IMR-90 (cell line): Measurements from ENCODE around the gene NFE2. TPM values are rescaled to one million over a fixed set of nuclear protein-coding genes. Genes with fewer than 3 reads are reported as not detected.

Source experiments
- ATAC-seq: fragments of 200-7000 bp; cut with Tn5 transposase; 2 replicates; pipeline ENCODE4 v1.9.1; 2020; ENCODE audit warnings: low read depth, mild to moderate bottlenecking, moderate library complexity
- BruUV-seq: library from RNA; stranded (reverse); fragments of 400-500 nt; replicated peaks from 2 replicates; lab custom pipeline; 2021; lab: Mats Ljungman, UMichigan
- CTCF ChIA-PET: fragments of 300-600 bp; formaldehyde crosslinking; extraction: SDS; loops from one replicate; lab custom pipeline; 2021; ENCODE audit warnings: antibody characterized with exemption; lab: Yijun Ruan, JAX
- POLR2A ChIA-PET: fragments of 300-600 bp; sonication (Branson Sonifier 250); formaldehyde crosslinking; loops from one replicate; lab custom pipeline; 2022; ENCODE audit warnings: antibody characterized with exemption; ENCODE audit not compliant: unreplicated experiment; lab: Charles Lee
- DNase-seq: peaks from one replicate; pipeline ENCODE4 v3.0.0; 2013
- H2AFZ ChIP-seq: replicated peaks from 2 replicates; pipeline ENCODE3; 2013; ENCODE audit warnings: low read length, mild to moderate bottlenecking; ENCODE audit not compliant: poor library complexity
- H2AK5ac ChIP-seq: 2 replicates; pipeline ENCODE4 v1.6.1; 2013; ENCODE audit warnings: low read depth, low read length, inconsistent platforms
- H2AK9ac ChIP-seq: replicated peaks from 2 replicates; pipeline ENCODE3; 2013; ENCODE audit warnings: mild to moderate bottlenecking, low read depth, low read length, moderate library complexity; ENCODE audit not compliant: poor library complexity
- H2BK120ac ChIP-seq: 2 replicates; pipeline ENCODE4 v1.6.1; 2013; ENCODE audit warnings: low read depth, low read length, inconsistent platforms
- H2BK15ac ChIP-seq: 3 replicates; pipeline ENCODE4 v1.6.1; 2013; ENCODE audit warnings: low read depth, low read length, inconsistent platforms
- H2BK20ac ChIP-seq: 2 replicates; pipeline ENCODE4 v1.6.1; 2013; ENCODE audit warnings: low read depth, mild to moderate bottlenecking, inconsistent platforms, low read length, moderate library complexity
- H2BK5ac ChIP-seq: 2 replicates; pipeline ENCODE4 v1.6.1; 2013; ENCODE audit warnings: mild to moderate bottlenecking, low read depth, low read length, inconsistent platforms; ENCODE audit not compliant: poor library complexity, severe bottlenecking
- H3K14ac ChIP-seq: replicated peaks from 2 replicates; pipeline ENCODE4 v1.6.1; 2013; ENCODE audit warnings: low read depth, low read length, inconsistent platforms
- H3K18ac ChIP-seq: 2 replicates; pipeline ENCODE4 v1.6.1; 2013; ENCODE audit warnings: low read depth, low read length, control low read depth
- H3K23ac ChIP-seq: 2 replicates; pipeline ENCODE4 v1.6.1; 2013; ENCODE audit warnings: low read depth, low read length, inconsistent platforms
- H3K27ac ChIP-seq: 2 replicates; pipeline ENCODE4 v1.5.1; 2013; ENCODE audit warnings: mild to moderate bottlenecking, control low read depth, low read length; ENCODE audit not compliant: insufficient read depth
- H3K27me3 ChIP-seq: 2 replicates; pipeline ENCODE4 v1.6.1; 2013; ENCODE audit warnings: low read length; ENCODE audit not compliant: control insufficient read depth, insufficient read depth
- H3K36me3 ChIP-seq: 2 replicates; pipeline ENCODE4 v1.6.1; 2013; ENCODE audit warnings: low read length, mixed read lengths; ENCODE audit not compliant: control insufficient read depth, insufficient read depth
- H3K4ac ChIP-seq: 2 replicates; pipeline ENCODE4 v1.6.1; 2013; ENCODE audit warnings: low read depth, low read length, inconsistent platforms
- H3K4me1 ChIP-seq: 2 replicates; pipeline ENCODE4 v1.6.1; 2013; ENCODE audit warnings: low read length, mixed read lengths; ENCODE audit not compliant: control insufficient read depth, insufficient read depth
- H3K4me2 ChIP-seq: 2 replicates; pipeline ENCODE4 v1.6.1; 2013; ENCODE audit warnings: low read depth, mild to moderate bottlenecking, control low read depth, low read length, moderate library complexity
- H3K4me3 ChIP-seq: 2 replicates; pipeline ENCODE4 v1.5.1; 2013; ENCODE audit warnings: low read depth, mild to moderate bottlenecking, control low read depth, low read length, moderate library complexity; ENCODE audit not compliant: insufficient read depth
- H3K56ac ChIP-seq: 2 replicates; pipeline ENCODE4 v1.6.1; 2013; ENCODE audit warnings: low read length, inconsistent platforms; ENCODE audit not compliant: insufficient read depth; ENCODE audit errors: extremely low read depth
- H3K79me1 ChIP-seq, 2 experiments: 2 replicates each; pipeline ENCODE4 v1.6.1; 2013; ENCODE audit warnings: low read length in 2 of 2, inconsistent platforms in 1 of 2, low read depth in 1 of 2
- H3K9ac ChIP-seq: 2 replicates; pipeline ENCODE4 v1.6.1; 2013; ENCODE audit warnings: low read depth, low read length, control low read depth
- H3K9me1 ChIP-seq: 2 replicates; pipeline ENCODE4 v1.6.1; 2013; ENCODE audit warnings: low read length, inconsistent platforms; ENCODE audit not compliant: insufficient read depth
- H3K9me3 ChIP-seq: 2 replicates; pipeline ENCODE4 v1.6.1; 2013; ENCODE audit warnings: low read length; ENCODE audit not compliant: control insufficient read depth, insufficient read depth
- H4K20me1 ChIP-seq: 2 replicates; pipeline ENCODE4 v1.6.1; 2013; ENCODE audit warnings: low read length, inconsistent platforms; ENCODE audit not compliant: insufficient read depth
- H4K5ac ChIP-seq: 2 replicates; pipeline ENCODE4 v1.6.1; 2013; ENCODE audit warnings: mild to moderate bottlenecking, low read depth, low read length, control low read depth
- H4K8ac ChIP-seq, 2 experiments: 2 replicates each; pipeline ENCODE4 v1.6.1; 2013; ENCODE audit warnings: low read depth in 2 of 2, low read length in 2 of 2, control low read depth in 1 of 2, inconsistent platforms in 1 of 2
- H4K91ac ChIP-seq: 2 replicates; pipeline ENCODE4 v1.6.1; 2013; ENCODE audit warnings: low read depth, low read length, inconsistent platforms; ENCODE audit not compliant: insufficient read depth
- BHLHE40 ChIP-seq: fragments of 150-350 bp; IDR thresholded peaks from 2 replicates; pipeline ENCODE4 v1.6.1; 2016; ENCODE audit warnings: mild to moderate bottlenecking, low read depth, low read length
- CEBPB ChIP-seq: IDR thresholded peaks from 2 replicates; pipeline ENCODE4 v1.6.1; 2012; ENCODE audit warnings: low read depth, low read length, improper control_type of control experiment
- CHD1 ChIP-seq: IDR thresholded peaks from 2 replicates; pipeline ENCODE4 v1.6.1; 2012; ENCODE audit warnings: low read depth, low read length, improper control_type of control experiment
- ELK1 ChIP-seq: fragments of 150-350 bp; IDR thresholded peaks from 2 replicates; pipeline ENCODE4 v1.6.1; 2016; ENCODE audit warnings: low read depth, mild to moderate bottlenecking, low read length, moderate library complexity, borderline replicate concordance
- FOS ChIP-seq: fragments of 150-350 bp; IDR thresholded peaks from 2 replicates; pipeline ENCODE4 v1.6.1; 2016; ENCODE audit warnings: low read depth, low read length
- MAFK ChIP-seq: IDR thresholded peaks from 2 replicates; pipeline ENCODE4 v1.6.1; 2012; ENCODE audit warnings: low read depth, low read length, improper control_type of control experiment
- MAZ ChIP-seq: IDR thresholded peaks from 2 replicates; pipeline ENCODE4 v1.6.1; 2012; ENCODE audit warnings: low read depth, mild to moderate bottlenecking, low read length, improper control_type of control experiment, moderate library complexity, borderline replicate concordance
- NFE2L2 ChIP-seq: fragments of 150-350 bp; IDR thresholded peaks from 2 replicates; pipeline ENCODE4 v1.6.1; 2016; ENCODE audit warnings: low read depth, mild to moderate bottlenecking, low read length
- POLR2A ChIP-seq: IDR thresholded peaks from 2 replicates; pipeline ENCODE4 v1.6.1; 2012; ENCODE audit warnings: mild to moderate bottlenecking, low read depth, low read length
- RAD21 ChIP-seq: IDR thresholded peaks from 2 replicates; pipeline ENCODE4 v1.6.1; 2012; ENCODE audit warnings: low read length, improper control_type of control experiment
- RCOR1 ChIP-seq: IDR thresholded peaks from 2 replicates; pipeline ENCODE4 v1.6.1; 2012; ENCODE audit warnings: mild to moderate bottlenecking, low read length, improper control_type of control experiment; ENCODE audit not compliant: insufficient replicate concordance
- RFX5 ChIP-seq: IDR thresholded peaks from 2 replicates; pipeline ENCODE4 v1.8.0; 2012; ENCODE audit warnings: low read depth, mild to moderate bottlenecking, low read length, moderate library complexity
- SMC3 ChIP-seq: fragments of 150-350 bp; IDR thresholded peaks from 2 replicates; pipeline ENCODE4 v1.6.1; 2016; ENCODE audit warnings: low read depth, mild to moderate bottlenecking, antibody characterized with exemption, low read length, moderate library complexity
- USF2 ChIP-seq: fragments of 150-350 bp; IDR thresholded peaks from 2 replicates; pipeline ENCODE4 v1.6.1; 2017; ENCODE audit warnings: mild to moderate bottlenecking, antibody characterized with exemption, low read length, low read depth
- WGBS, 2 experiments: methylation state at CpG; one replicate each; pipeline versions ENCODE4 v1.1.5 to v1.1.7; 2013; ENCODE audit warnings: missing lambda C conversion rate in 2 of 2; ENCODE audit not compliant: insufficient read length in 1 of 2; ENCODE audit errors: extremely low coverage in 2 of 2; 5-methylcytosine and 5-hydroxymethylcytosine counted together
- dilution Hi-C: fragments of 300-500 bp; cut with HindIII; formaldehyde crosslinking; loops from one replicate; pipeline ENCODE4 v1.14.3; 2018; ENCODE audit warnings: low sequenced_read_pairs; ENCODE audit not compliant: unreplicated experiment
- in situ Hi-C: fragments of 300-500 bp; cut with MboI; formaldehyde crosslinking; loops from 3 replicates; pipeline ENCODE4 v1.14.3; 2019; ENCODE audit warnings: low sequenced_read_pairs, inconsistent platforms, mixed read lengths
- intact Hi-C: fragments of 100-400 bp; cut with micrococcal nuclease; formaldehyde crosslinking; loops from 2 replicates; pipeline ENCODE4 v1.10.0; 2022
- polyA plus RNA-seq, 3 experiments: library from polyadenylated mRNA; depleted of rRNA; stranded (reverse); fragments of >200 nt; gene quantifications; 2 replicates each; pipeline ENCODE4 v1.2.3, GENCODE V29; 2012; ENCODE audit warnings: low replicate concordance in 1 of 3
- total RNA-seq: library from RNA; depleted of rRNA; stranded (reverse); fragments of >200 nt; gene quantifications from 2 replicates; pipeline ENCODE4 v1.2.3, GENCODE V29; 2012

The NFE2 gene
- total and polyA plus RNA-seq, 2 of the 4 experiments (the other 2 are of a cell fraction) = 0.18 to 0.32 TPM

- no peaks in the 10 kb centered on the region for H3K27me3 ChIP-seq
- H3K4me2 ChIP-seq = peak overlapping the region; percentile 80
- peak overlapping the region; percentile 87 for H2AK5ac ChIP-seq
- peak overlapping the region; percentile 93 for H4K91ac ChIP-seq
- H3K79me1 ChIP-seq = peaks cover 21 to 74% of the 10 kb centered on the region in 2 experiments
- H2BK15ac ChIP-seq = peak overlapping the region; percentile 89
- peak overlapping the region; percentile 97 for H3K4ac ChIP-seq
- dilution Hi-C loops (no loop called here), in situ Hi-C loops (no loop called here), intact Hi-C loops (loop anchor here (2.0 kb wide), 1 partner anchor 19 kb away; no protein-coding TSS in a partner anchor)
- H3K23ac ChIP-seq = peak overlapping the region; percentile 98
- peaks cover 6% of the 10 kb centered on the region for H3K9me1 ChIP-seq
- H2BK5ac ChIP-seq = peak overlapping the region; percentile 87
- H4K5ac ChIP-seq = peak overlapping the region; percentile 82
- no peaks in the 10 kb centered on the region for H3K9me3 ChIP-seq
- ATAC-seq (peak; percentile 87), DNase-seq (peak; percentile 87)
- peak overlapping the region; percentile 97 for H3K56ac ChIP-seq
- POLR2A ChIA-PET = interaction anchor here (0.6 to 1.2 kb wide), 2 partner anchors 21 to 537 kb away, joined by 6 read pairs; partner anchors contain the start of gene HNRNPA1
- no peaks in the 10 kb centered on the region for H4K20me1 ChIP-seq
- H3K14ac ChIP-seq = peak overlapping the region; percentile 95
- H3K18ac ChIP-seq = peak overlapping the region; percentile 62
- 0% methylated on average over 1 of the region's 11 CpGs; no CpG with 5 or more reads in 1 of the 2 experiments for WGBS, 2 experiments
- H2AFZ ChIP-seq = peak overlapping the region; percentile 19
- no TSS peak for BruUV-seq
- H2BK120ac ChIP-seq = peak overlapping the region; percentile 93
- peak overlapping the region; percentile 73 to 96 for H4K8ac ChIP-seq
- peak overlapping the region; percentile 6 for H3K4me3 ChIP-seq
- H2BK20ac ChIP-seq = peak overlapping the region; percentile 96
- peak overlapping the region; percentile 93 for H3K27ac ChIP-seq
- peaks cover 19% of the 10 kb centered on the region for H3K4me1 ChIP-seq
- CTCF ChIA-PET = interaction anchor here (0.6 to 1.5 kb wide), 3 partner anchors 66 to 109 kb away, joined by 3 to 4 read pairs (median 3); partner anchors contain the start of gene COPZ1
- peaks cover 10% of the 10 kb centered on the region for H3K36me3 ChIP-seq
- H3K9ac ChIP-seq = peak overlapping the region; percentile 25
- peak overlapping the region; percentile 92 for H2AK9ac ChIP-seq
- no peak for TF ChIP-seq BHLHE40
- TF ChIP-seq USF2 = no peak
- no peak for TF ChIP-seq RAD21
- TF ChIP-seq MAZ = peak; percentile 16; the same call in 1 of the 2 replicates
- TF ChIP-seq RCOR1 = no peak
- TF ChIP-seq MAFK = no peak
- TF ChIP-seq POLR2A = peak; percentile 52; the same call in 1 of the 2 replicates
- no peak for TF ChIP-seq SMC3
- no peak for TF ChIP-seq CEBPB
- no peak for TF ChIP-seq RFX5
- TF ChIP-seq NFE2L2 = no peak
- no peak for TF ChIP-seq ELK1
- no peak for TF ChIP-seq FOS
- no peak for TF ChIP-seq CHD1
Measured at GRCh38 chr12:54259194-54260011, 41.4 kb downstream of the NFE2 start.
